CD14-positive monocyte (primary cell): ENCODE data around the gene EIF3K. TPM values are rescaled to one million over a fixed set of nuclear protein-coding genes. Genes with fewer than 3 reads are reported as not detected.

ENCODE experiments used
- DNase-seq, 3 donors: peaks; one replicate each; pipeline ENCODE4 v3.0.0-alpha.2; 2011 to 2022
- H2AFZ ChIP-seq: 2 replicates; pipeline ENCODE4 v1.6.0; 2012; ENCODE audit warnings: mild to moderate bottlenecking, low read depth, low read length, inconsistent platforms; ENCODE audit not compliant: insufficient read depth, poor library complexity, severe bottlenecking
- H3K27ac ChIP-seq, 2 donors: 1 replicate in 1 of 2; 2 replicates in 1 of 2; pipeline ENCODE4 v1.5.1; 2012 to 2013; ENCODE audit warnings: low read length in 2 of 2, control low read depth in 1 of 2, inconsistent platforms in 1 of 2, low read depth in 1 of 2, mild to moderate bottlenecking in 1 of 2
- H3K27me3 ChIP-seq, 2 donors: one replicate each; pipeline versions ENCODE4 v1.6.0 to v1.6.1; 2011 to 2013; ENCODE audit warnings: low read length in 2 of 2; ENCODE audit not compliant: control insufficient read depth in 2 of 2, insufficient read depth in 2 of 2
- H3K36me3 ChIP-seq, 2 donors: replicated peaks in 1 of 2; 1 replicate in 1 of 2; 2 replicates in 1 of 2; pipeline versions ENCODE4 v1.5.1 to v1.6.1; 2012 to 2013; ENCODE audit warnings: low read length in 2 of 2, control low read depth in 1 of 2, inconsistent platforms in 1 of 2, mild to moderate bottlenecking in 1 of 2; ENCODE audit not compliant: insufficient read depth in 2 of 2, control insufficient read depth in 1 of 2
- H3K4me1 ChIP-seq, 2 donors: 1 replicate in 1 of 2; 2 replicates in 1 of 2; pipeline versions ENCODE4 v1.5.1 to v1.6.1; 2012 to 2013; ENCODE audit warnings: low read length in 2 of 2, control low read depth in 1 of 2, inconsistent platforms in 1 of 2, mild to moderate bottlenecking in 1 of 2, moderate library complexity in 1 of 2; ENCODE audit not compliant: insufficient read depth in 2 of 2, control insufficient read depth in 1 of 2
- H3K4me2 ChIP-seq: replicated peaks from 2 replicates; pipeline ENCODE3; 2012; ENCODE audit warnings: low read length, moderate library complexity, mild to moderate bottlenecking; ENCODE audit not compliant: poor library complexity, severe bottlenecking; ENCODE audit errors: extremely low read depth
- H3K4me3 ChIP-seq, 3 experiments: fragments of 200-600 bp in 1 of 3; sonication (generic) in 1 of 3; replicated peaks in 1 of 3; 1 replicate in 2 of 3; 2 replicates in 1 of 3; pipeline ENCODE4 v1.5.1; 2011 to 2013; ENCODE audit warnings: low read length in 3 of 3, mild to moderate bottlenecking in 3 of 3, control low read depth in 2 of 3, low read depth in 2 of 3, inconsistent platforms in 1 of 3, moderate library complexity in 1 of 3
- H3K79me2 ChIP-seq: 2 replicates; pipeline ENCODE4 v1.6.0; 2012; ENCODE audit warnings: mild to moderate bottlenecking, control low read depth, inconsistent platforms, low read length, moderate library complexity; ENCODE audit not compliant: insufficient read depth
- H3K9ac ChIP-seq: 2 replicates; pipeline ENCODE4 v1.6.0; 2017; ENCODE audit warnings: low read length, mild to moderate bottlenecking; ENCODE audit not compliant: insufficient read depth, poor library complexity, severe bottlenecking
- H3K9me3 ChIP-seq, 2 donors: replicated peaks in 1 of 2; 1 replicate in 1 of 2; 2 replicates in 1 of 2; pipeline versions ENCODE4 v1.5.1 to v1.6.1; 2012 to 2013; ENCODE audit warnings: low read length in 2 of 2, control low read depth in 1 of 2; ENCODE audit not compliant: control insufficient read depth in 1 of 2, insufficient read depth in 1 of 2
- H4K20me1 ChIP-seq: 2 replicates; pipeline ENCODE4 v1.6.0; 2012; ENCODE audit warnings: mild to moderate bottlenecking, low read length, control low read depth, moderate library complexity; ENCODE audit not compliant: insufficient read depth
- H3K27ac Mint-ChIP-seq, 7 donors: one replicate each; pipeline ENCODE4 v1.8.0; 2020; ENCODE audit warnings: mild to moderate bottlenecking in 7 of 7, mixed read lengths in 7 of 7, moderate library complexity in 6 of 7, inconsistent platforms in 2 of 7
- H3K27me3 Mint-ChIP-seq, 3 donors: one replicate each; pipeline ENCODE4 v1.8.0; 2021 to 2022; ENCODE audit warnings: low read depth in 3 of 3, mild to moderate bottlenecking in 3 of 3, mixed read lengths in 3 of 3, moderate library complexity in 3 of 3, inconsistent platforms in 1 of 3
- H3K36me3 Mint-ChIP-seq, 2 donors: one replicate each; pipeline ENCODE4 v1.8.0; 2020; ENCODE audit warnings: mixed read lengths in 2 of 2, inconsistent platforms in 1 of 2, mild to moderate bottlenecking in 1 of 2
- H3K4me1 Mint-ChIP-seq: one replicate; pipeline ENCODE4 v1.8.0; 2020; ENCODE audit warnings: mild to moderate bottlenecking, mixed read lengths
- H3K4me3 Mint-ChIP-seq, 2 donors: one replicate each; pipeline ENCODE4 v1.8.0; 2020; ENCODE audit warnings: mild to moderate bottlenecking in 2 of 2, mixed read lengths in 2 of 2, moderate library complexity in 1 of 2
- H3K9me3 Mint-ChIP-seq, 7 donors: one replicate each; pipeline ENCODE4 v1.8.0; 2020 to 2022; ENCODE audit warnings: mixed read lengths in 7 of 7, mild to moderate bottlenecking in 6 of 7, moderate library complexity in 6 of 7, inconsistent platforms in 2 of 7
- WGBS: methylation state at CpG from one replicate; pipeline ENCODE4 v1.1.5; 2013; ENCODE audit warnings: missing lambda C conversion rate; ENCODE audit not compliant: insufficient coverage; 5-methylcytosine and 5-hydroxymethylcytosine counted together
- intact Hi-C, 2 donors: fragments of 100-400 bp; cut with micrococcal nuclease; formaldehyde crosslinking; loops; one replicate each; pipeline versions ENCODE4 v1.15.0 to v1.15.1; 2023
- polyA plus RNA-seq, 3 donors: library from polyadenylated mRNA; depleted of rRNA in 1 of 3; unstranded in 2 of 3; stranded (reverse) in 1 of 3; fragments of 300-500 nt in 2 of 3; fragments of >200 nt in 1 of 3; fragmentation: Illumina TruSeq in 2 of 3; gene quantifications; 1 replicate in 2 of 3; 2 replicates in 1 of 3; pipeline ENCODE4 v1.2.3, GENCODE V29; 2012 to 2021
- TF ChIP-seq, protein P1 (sequence below): fragments of 200-600 bp; IDR thresholded peaks from one replicate; pipeline ENCODE4 v1.8.0; 2022; ENCODE audit warnings: antibody characterized with exemption, mild to moderate bottlenecking

The EIF3K gene
- polyA plus RNA-seq, 3 donors, result 326 to 1,088 (median 381) TPM

DNA sequence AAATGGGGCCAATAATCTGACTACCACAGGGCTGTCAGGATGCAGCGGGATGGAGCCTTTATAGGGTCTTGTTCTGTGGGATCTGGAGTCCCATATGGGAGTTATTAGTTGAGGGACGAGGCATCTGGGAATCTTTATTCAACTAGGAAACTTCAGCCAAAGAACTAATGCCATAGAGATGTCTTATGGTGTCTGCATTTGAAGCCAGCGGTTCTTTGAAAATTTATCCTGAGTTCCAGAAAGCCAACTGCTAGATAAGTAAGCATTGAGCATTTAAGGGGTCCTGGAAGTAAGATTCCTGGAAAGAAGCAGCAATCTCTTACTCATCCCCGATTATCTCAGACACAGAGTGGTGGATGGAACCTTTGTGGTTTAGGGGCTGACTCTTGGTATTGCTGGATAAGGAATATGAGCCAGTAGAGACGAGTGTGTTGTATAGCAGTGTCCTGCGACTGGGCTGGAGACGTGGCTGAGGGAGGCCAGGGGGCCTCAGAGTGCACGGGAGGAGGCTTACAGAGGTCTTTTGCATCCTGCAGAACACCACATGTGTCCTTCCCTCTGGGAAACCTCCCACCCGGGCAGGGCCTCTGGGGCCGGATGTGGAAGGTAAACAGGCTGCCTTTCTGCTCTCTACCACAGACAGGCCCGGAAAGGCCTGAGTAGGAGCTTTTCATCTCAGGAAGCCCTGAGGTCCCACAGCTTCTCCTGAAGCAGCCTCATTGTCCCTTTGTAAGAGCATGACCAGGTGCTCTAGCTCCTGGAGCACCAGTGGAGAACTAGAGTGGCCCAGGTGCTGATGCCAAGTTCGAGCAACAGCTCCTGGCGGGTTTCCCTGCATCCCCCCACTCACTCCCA, 57.3 kb downstream of the EIF3K start:
- no peak overlapping the region for H2AFZ ChIP-seq
- Mint-ChIP-seq H3K4me3 (peak overlapping the region in 1 of 2 donors; percentile 39), H3K27me3 (peaks cover 0 to 1% (median 0%) of the 10 kb centered on the region in 3 donors), H3K4me1 (peaks cover 73% of the 10 kb centered on the region), H3K36me3 (peaks cover 27 to 36% of the 10 kb centered on the region in 2 donors), H3K9me3 (no peaks in the 10 kb centered on the region), H3K27ac (peak overlapping the region; percentile 19 to 96 (median 66))
- peaks cover 49 to 63% of the 10 kb centered on the region in 2 donors for H3K4me1 ChIP-seq
- intact Hi-C loops, result no loop called here
- peaks cover 70% of the 10 kb centered on the region for H4K20me1 ChIP-seq
- H3K27me3 ChIP-seq, result no peaks in the 10 kb centered on the region
- H3K36me3 ChIP-seq, result peaks cover 0 to 22% of the 10 kb centered on the region in 2 donors
- H3K79me2 ChIP-seq, result peaks cover 97% of the 10 kb centered on the region
- 49% methylated on average over 6 of the region's 13 CpGs for WGBS
- TF ChIP-seq, protein P1, sequence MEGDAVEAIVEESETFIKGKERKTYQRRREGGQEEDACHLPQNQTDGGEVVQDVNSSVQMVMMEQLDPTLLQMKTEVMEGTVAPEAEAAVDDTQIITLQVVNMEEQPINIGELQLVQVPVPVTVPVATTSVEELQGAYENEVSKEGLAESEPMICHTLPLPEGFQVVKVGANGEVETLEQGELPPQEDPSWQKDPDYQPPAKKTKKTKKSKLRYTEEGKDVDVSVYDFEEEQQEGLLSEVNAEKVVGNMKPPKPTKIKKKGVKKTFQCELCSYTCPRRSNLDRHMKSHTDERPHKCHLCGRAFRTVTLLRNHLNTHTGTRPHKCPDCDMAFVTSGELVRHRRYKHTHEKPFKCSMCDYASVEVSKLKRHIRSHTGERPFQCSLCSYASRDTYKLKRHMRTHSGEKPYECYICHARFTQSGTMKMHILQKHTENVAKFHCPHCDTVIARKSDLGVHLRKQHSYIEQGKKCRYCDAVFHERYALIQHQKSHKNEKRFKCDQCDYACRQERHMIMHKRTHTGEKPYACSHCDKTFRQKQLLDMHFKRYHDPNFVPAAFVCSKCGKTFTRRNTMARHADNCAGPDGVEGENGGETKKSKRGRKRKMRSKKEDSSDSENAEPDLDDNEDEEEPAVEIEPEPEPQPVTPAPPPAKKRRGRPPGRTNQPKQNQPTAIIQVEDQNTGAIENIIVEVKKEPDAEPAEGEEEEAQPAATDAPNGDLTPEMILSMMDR, result peak; percentile 1
- H3K4me3 ChIP-seq, result no peak overlapping the region
- H3K4me2 ChIP-seq, result no peak overlapping the region
- no peaks in the 10 kb centered on the region for H3K9me3 ChIP-seq
- H3K27ac ChIP-seq, result peak overlapping the region in 1 of 2 donors; percentile 82
- no peak overlapping the region for H3K9ac ChIP-seq
- no peak for DNase-seq

DNA sequence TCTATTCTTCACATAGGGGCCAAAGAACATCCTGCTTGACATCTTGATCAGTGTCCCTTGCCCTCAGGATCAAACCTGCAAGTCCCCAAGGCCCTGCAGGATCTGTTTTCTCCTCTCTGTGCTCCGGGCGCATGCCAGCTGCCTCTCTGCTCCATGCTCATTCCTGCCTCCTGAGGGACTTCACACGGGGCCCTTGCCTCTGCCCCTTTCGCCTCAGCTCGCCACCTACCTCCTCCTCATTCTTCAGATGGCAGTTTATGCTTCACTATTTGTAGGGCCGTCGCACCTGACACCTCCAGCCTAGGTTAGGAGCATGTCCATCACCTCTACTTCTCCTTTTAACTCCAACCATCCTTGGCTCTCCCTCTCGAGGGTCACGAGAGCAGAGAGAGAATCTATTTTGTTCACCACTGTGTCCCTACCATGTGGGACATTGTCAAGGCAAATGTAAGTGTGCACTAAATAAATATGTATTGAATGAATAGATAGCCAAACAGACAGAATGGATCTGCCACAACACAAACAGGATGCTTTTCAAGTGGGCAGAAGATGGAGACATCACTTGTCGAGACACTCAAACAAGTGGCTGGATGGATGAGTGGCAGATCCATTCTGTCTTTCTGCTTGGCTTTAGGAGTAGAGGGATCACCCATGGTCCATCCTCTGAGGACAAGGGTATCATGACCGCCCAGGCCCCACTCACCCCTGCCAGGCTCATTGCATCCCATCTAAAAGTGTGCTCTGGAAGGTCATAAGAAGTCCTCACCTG, 58.1 kb downstream of the EIF3K start:
- TF ChIP-seq, protein P1, result no peak
- WGBS, result 96% methylated on average over 6 of the region's 11 CpGs
- peaks cover 0 to 22% of the 10 kb centered on the region in 2 donors for H3K36me3 ChIP-seq
- Mint-ChIP-seq H3K4me1 (peaks cover 77% of the 10 kb centered on the region), H3K36me3 (peaks cover 32 to 42% of the 10 kb centered on the region in 2 donors), H3K27ac (peak overlapping the region in 5 of 7 donors; percentile 16 to 96 (median 74)), H3K27me3 (peaks cover 0 to 1% (median 0%) of the 10 kb centered on the region in 3 donors), H3K9me3 (no peaks in the 10 kb centered on the region), H3K4me3 (no peak overlapping the region)
- no peaks in the 10 kb centered on the region for H3K27me3 ChIP-seq
- no peak overlapping the region for H3K4me2 ChIP-seq
- H3K27ac ChIP-seq, result peak overlapping the region in 1 of 2 donors; percentile 82
- H3K79me2 ChIP-seq, result peaks cover 97% of the 10 kb centered on the region
- H2AFZ ChIP-seq, result no peak overlapping the region
- H3K9me3 ChIP-seq, result no peaks in the 10 kb centered on the region
- H3K4me1 ChIP-seq, result peaks cover 56 to 71% of the 10 kb centered on the region in 2 donors
- H4K20me1 ChIP-seq, result peaks cover 63% of the 10 kb centered on the region
- DNase-seq, result no peak
- no peak overlapping the region for H3K4me3 ChIP-seq
- no peak overlapping the region for H3K9ac ChIP-seq
- intact Hi-C loops, result no loop called here
